Muscle of leg (tissue), 11 donors: ENCODE measurements around the gene TNIK. TPM values are rescaled to one million over a fixed set of nuclear protein-coding genes. Genes with fewer than 3 reads are reported as not detected.

ENCODE experiments used
- DNase-seq: peaks from one replicate; pipeline ENCODE4 v3.0.0; 2013
- H3K27ac ChIP-seq: one replicate; pipeline ENCODE4 v1.5.1; 2013; ENCODE audit warnings: mild to moderate bottlenecking, low read length, control low read depth
- H3K27me3 ChIP-seq: one replicate; pipeline ENCODE4 v1.6.1; 2013; ENCODE audit warnings: low read length; ENCODE audit not compliant: control insufficient read depth, insufficient read depth
- H3K36me3 ChIP-seq: one replicate; pipeline ENCODE4 v1.6.1; 2013; ENCODE audit warnings: low read length; ENCODE audit not compliant: control insufficient read depth, insufficient read depth
- H3K4me1 ChIP-seq: one replicate; pipeline ENCODE4 v1.6.1; 2013; ENCODE audit warnings: low read length; ENCODE audit not compliant: control insufficient read depth, insufficient read depth
- H3K4me3 ChIP-seq: one replicate; pipeline ENCODE4 v1.5.1; 2013; ENCODE audit warnings: low read length, control low read depth
- H3K9me3 ChIP-seq: replicated peaks from 2 replicates; pipeline ENCODE4 v1.6.1; 2013; ENCODE audit warnings: low read depth, low read length; ENCODE audit not compliant: control insufficient read depth
- whole genome bisulfite sequencing: methylation state at CpG from one replicate; pipeline ENCODE4 v1.1.5; 2013; ENCODE audit warnings: missing lambda C conversion rate; ENCODE audit not compliant: insufficient coverage; 5-methylcytosine and 5-hydroxymethylcytosine counted together
- polyA plus RNA-seq, 8 donors: library from polyadenylated mRNA; unstranded; fragments of 120-200 nt; gene quantifications; one replicate each; pipeline versions ENCODE4 v1.2.1 to v1.2.3, GENCODE V29; 2013; ENCODE audit warnings: inconsistent platforms in 1 of 8, low replicate concordance in 1 of 8; ENCODE audit not compliant: insufficient read length in 8 of 8, insufficient read depth in 1 of 8
- total RNA-seq: library from RNA; stranded (reverse); fragments of 120-200 nt; gene quantifications from one replicate; pipeline ENCODE4 v1.2.4, GENCODE V29; 2013

Gene TNIK
- total and polyA plus RNA-seq, 9 donors: 26.1 to 46.0 (median 33.6) TPM

DNA sequence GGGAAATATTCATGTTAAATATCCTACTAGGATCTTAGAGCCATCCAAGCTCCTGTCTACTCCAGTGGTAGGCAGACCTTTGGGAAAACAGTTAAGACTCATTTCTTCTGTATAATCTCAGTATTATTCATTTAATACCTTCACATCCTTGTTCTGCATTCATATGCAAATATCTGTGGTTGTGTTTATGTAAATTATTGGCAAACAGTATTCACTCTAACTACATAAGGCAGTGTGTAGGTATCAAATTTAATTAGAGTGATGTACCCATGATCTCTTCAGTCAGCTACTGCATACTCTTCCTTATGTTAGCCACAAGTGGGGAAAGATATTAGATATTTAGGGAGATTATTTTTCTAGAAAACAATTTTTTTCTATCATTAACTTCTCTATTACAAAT is 232.8 kb downstream of the TNIK start:
- Histone ChIP-seq H3K36me3 (no peaks in the 10 kb centered on the region), H3K9me3 (peaks cover 3% of the 10 kb centered on the region), H3K27me3 (no peaks in the 10 kb centered on the region), H3K27ac (no peak overlapping the region), H3K4me3 (no peak overlapping the region), H3K4me1 (no peaks in the 10 kb centered on the region)
- DNase-seq: no peak

- Histone ChIP-seq H3K4me3 (no peak overlapping the region), H3K27me3 (no peaks in the 10 kb centered on the region), H3K36me3 (no peaks in the 10 kb centered on the region), H3K27ac (no peak overlapping the region), H3K4me1 (no peaks in the 10 kb centered on the region), H3K9me3 (peaks cover 3% of the 10 kb centered on the region)
- no peak for DNase-seq
- WGBS: no CpG with 5 or more reads among the region's 2 CpGs
Observed at GRCh38 chr3:171226794-171227193, 233.4 kb downstream of the TNIK start.

- Histone ChIP-seq H3K36me3 (no peaks in the 10 kb centered on the region), H3K4me1 (no peaks in the 10 kb centered on the region), H3K27me3 (no peaks in the 10 kb centered on the region), H3K4me3 (no peak overlapping the region), H3K27ac (no peak overlapping the region), H3K9me3 (peaks cover 3% of the 10 kb centered on the region)
- WGBS: no CpG with 5 or more reads among the region's 1 CpG
- DNase-seq: no peak
Observed at GRCh38 chr3:171225708-171226107, 234.5 kb downstream of the TNIK start.

DNA sequence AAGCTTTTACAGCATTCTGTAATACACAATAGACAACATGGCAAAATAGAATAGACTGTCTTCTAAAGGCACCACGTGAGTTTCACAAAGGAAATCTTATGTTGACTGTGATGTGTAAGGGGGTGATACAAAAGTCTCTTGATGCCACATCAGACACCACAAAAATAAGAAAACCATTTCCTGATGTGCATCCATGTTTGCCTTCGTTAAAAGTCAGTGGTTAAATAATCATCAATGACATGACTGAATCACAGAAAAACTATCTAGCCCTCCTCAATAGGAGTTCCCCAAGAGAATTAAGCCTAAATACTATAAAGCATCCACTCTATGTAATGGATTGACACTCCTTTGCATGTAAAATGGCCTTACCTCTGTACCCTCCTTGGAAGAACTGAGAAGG is 235.0 kb downstream of the TNIK start:
- Histone ChIP-seq H3K4me3 (no peak overlapping the region), H3K4me1 (no peaks in the 10 kb centered on the region), H3K27ac (no peak overlapping the region), H3K9me3 (peaks cover 3% of the 10 kb centered on the region), H3K36me3 (no peaks in the 10 kb centered on the region), H3K27me3 (no peaks in the 10 kb centered on the region)
- DNase-seq: no peak
- 100% methylated on average over 1 of the region's 2 CpGs for WGBS

GRCh38 chr3:171223396-171223795 is 236.8 kb downstream of the TNIK start:
- H3K27ac ChIP-seq: no peak overlapping the region
- peaks cover 3% of the 10 kb centered on the region for H3K9me3 ChIP-seq
- H3K4me3 ChIP-seq: no peak overlapping the region
- WGBS: no CpG with 5 or more reads among the region's 1 CpG
- DNase-seq: no peak
- no peaks in the 10 kb centered on the region for H3K27me3 ChIP-seq
- no peaks in the 10 kb centered on the region for H3K4me1 ChIP-seq
- no peaks in the 10 kb centered on the region for H3K36me3 ChIP-seq

DNA sequence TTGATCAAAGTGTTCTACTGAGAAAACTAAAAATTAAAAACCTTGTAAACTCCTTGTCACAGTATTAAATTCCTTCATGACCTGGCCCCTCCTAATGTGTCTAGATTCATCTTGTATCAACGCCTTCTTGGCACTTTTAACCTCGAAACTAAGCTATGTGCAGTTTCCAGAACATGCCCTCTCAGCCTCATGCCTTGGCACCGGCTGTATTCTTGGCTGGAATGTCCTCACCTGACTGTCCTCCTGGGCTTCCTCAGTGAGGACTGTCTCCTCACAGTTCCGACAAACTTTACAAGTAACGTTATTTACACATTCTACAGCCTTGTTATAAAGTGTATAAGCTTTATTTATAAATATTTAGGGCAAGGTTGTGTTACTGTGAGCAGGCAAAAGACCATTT is 237.2 kb downstream of the TNIK start:
- H3K9me3 ChIP-seq: peaks cover 3% of the 10 kb centered on the region
- H3K27ac ChIP-seq: no peak overlapping the region
- DNase-seq: no peak
- no peaks in the 10 kb centered on the region for H3K27me3 ChIP-seq
- 85% methylated on average over 3 of the region's 5 CpGs for WGBS
- H3K36me3 ChIP-seq: no peaks in the 10 kb centered on the region
- no peaks in the 10 kb centered on the region for H3K4me1 ChIP-seq
- no peak overlapping the region for H3K4me3 ChIP-seq

- H3K27me3 ChIP-seq: no peaks in the 10 kb centered on the region
- no peak overlapping the region for H3K4me3 ChIP-seq
- 100% methylated on average over 1 of the region's 2 CpGs for WGBS
- peaks cover 3% of the 10 kb centered on the region for H3K9me3 ChIP-seq
- H3K27ac ChIP-seq: no peak overlapping the region
- H3K36me3 ChIP-seq: no peaks in the 10 kb centered on the region
- no peaks in the 10 kb centered on the region for H3K4me1 ChIP-seq
- DNase-seq: no peak
Observed at GRCh38 chr3:171221597-171221996, 238.6 kb downstream of the TNIK start.

DNA sequence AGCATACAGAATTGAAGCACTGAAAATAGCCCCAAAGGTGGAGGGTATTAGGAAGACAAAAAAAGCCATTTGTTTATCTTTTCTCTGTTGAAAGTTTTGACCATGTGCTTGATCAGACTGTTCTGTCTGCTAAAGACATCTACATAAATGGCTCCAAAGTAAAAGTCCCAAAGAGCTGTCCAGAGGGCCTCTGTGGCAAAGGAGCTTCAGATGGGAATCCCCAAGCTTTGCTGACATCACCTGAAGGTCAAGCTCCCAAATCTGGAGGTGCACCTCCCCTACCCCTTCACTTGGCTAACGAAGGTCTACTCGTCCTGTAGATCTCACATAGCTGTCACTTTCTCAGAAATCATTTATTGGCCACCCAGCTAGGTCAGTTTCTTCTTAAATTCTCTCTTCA is 239.1 kb downstream of the TNIK start:
- H3K4me1 ChIP-seq: no peaks in the 10 kb centered on the region
- no peak overlapping the region for H3K27ac ChIP-seq
- H3K4me3 ChIP-seq: no peak overlapping the region
- no peaks in the 10 kb centered on the region for H3K27me3 ChIP-seq
- no peak for DNase-seq
- no CpG with 5 or more reads among the region's 2 CpGs for WGBS
- H3K36me3 ChIP-seq: no peaks in the 10 kb centered on the region
- H3K9me3 ChIP-seq: peaks cover under 1% of the 10 kb centered on the region

- no peaks in the 10 kb centered on the region for H3K27me3 ChIP-seq
- no peak overlapping the region for H3K27ac ChIP-seq
- DNase-seq: no peak
- no peaks in the 10 kb centered on the region for H3K36me3 ChIP-seq
- no peak overlapping the region for H3K4me3 ChIP-seq
- H3K9me3 ChIP-seq: no peaks in the 10 kb centered on the region
- H3K4me1 ChIP-seq: no peaks in the 10 kb centered on the region
Observed at GRCh38 chr3:171219258-171219657, 240.9 kb downstream of the TNIK start.

DNA sequence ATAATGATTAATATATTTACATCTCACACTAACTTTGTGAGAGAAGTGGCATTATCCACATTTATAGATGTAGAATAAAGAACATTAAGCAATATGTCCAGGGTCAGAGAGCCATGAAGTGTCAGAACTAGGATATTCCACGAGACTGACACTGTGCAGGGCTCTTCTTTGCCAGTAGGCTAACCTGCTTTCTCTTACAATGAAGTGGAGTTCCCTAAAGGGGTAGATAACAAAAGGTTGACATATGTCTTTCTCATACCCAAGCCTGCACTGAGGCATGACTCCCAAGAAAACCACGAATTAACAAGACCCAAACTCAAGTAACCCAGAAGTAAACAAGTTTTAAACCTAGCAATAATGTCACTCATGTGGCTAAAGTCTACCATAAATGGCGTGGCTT is 242.1 kb downstream of the TNIK start:
- no peak for DNase-seq
- Histone ChIP-seq H3K27me3 (no peaks in the 10 kb centered on the region), H3K4me1 (peaks cover 2% of the 10 kb centered on the region), H3K36me3 (no peaks in the 10 kb centered on the region), H3K27ac (no peak overlapping the region), H3K4me3 (no peak overlapping the region), H3K9me3 (no peaks in the 10 kb centered on the region)
- WGBS: 83% methylated on average over 1 of the region's 3 CpGs

DNA sequence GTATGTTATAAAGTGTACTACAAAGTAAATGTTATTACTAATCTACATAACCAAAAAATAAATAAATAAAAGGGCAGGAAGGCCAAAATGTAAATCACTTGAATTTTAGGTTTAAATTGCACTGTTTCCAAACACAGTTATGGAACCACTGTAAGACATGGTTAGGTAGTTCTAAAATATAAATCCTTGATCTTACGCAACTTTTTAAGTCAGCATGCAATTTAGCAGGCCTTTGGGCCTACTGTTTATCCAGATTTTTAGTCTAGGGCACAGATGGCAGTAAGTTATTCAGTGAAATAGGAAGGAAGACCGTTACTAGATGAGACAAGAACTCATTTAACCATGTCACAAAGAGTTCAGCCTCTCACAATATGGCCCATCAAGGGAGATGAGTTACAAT is 246.3 kb downstream of the TNIK start:
- Histone ChIP-seq H3K9me3 (no peaks in the 10 kb centered on the region), H3K4me1 (peaks cover 4% of the 10 kb centered on the region), H3K36me3 (peaks cover 2% of the 10 kb centered on the region), H3K27me3 (no peaks in the 10 kb centered on the region), H3K4me3 (no peak overlapping the region), H3K27ac (no peak overlapping the region)
- no CpG with 5 or more reads among the region's 2 CpGs for WGBS
- DNase-seq: no peak
